HG03135 (cell line): ENCODE results near the gene STX1B.
A peak's percentile ranks its signal among the peaks of the same experiment; 100 is the strongest.

Experiments used
- ATAC-seq: cut with Tn5 transposase; IDR thresholded peaks from one replicate; pipeline ENCODE4 v1.9.1; 2021; ENCODE audit warnings: mild to moderate bottlenecking, moderate library complexity; ENCODE audit not compliant: unreplicated experiment

STX1B gene

DNA sequence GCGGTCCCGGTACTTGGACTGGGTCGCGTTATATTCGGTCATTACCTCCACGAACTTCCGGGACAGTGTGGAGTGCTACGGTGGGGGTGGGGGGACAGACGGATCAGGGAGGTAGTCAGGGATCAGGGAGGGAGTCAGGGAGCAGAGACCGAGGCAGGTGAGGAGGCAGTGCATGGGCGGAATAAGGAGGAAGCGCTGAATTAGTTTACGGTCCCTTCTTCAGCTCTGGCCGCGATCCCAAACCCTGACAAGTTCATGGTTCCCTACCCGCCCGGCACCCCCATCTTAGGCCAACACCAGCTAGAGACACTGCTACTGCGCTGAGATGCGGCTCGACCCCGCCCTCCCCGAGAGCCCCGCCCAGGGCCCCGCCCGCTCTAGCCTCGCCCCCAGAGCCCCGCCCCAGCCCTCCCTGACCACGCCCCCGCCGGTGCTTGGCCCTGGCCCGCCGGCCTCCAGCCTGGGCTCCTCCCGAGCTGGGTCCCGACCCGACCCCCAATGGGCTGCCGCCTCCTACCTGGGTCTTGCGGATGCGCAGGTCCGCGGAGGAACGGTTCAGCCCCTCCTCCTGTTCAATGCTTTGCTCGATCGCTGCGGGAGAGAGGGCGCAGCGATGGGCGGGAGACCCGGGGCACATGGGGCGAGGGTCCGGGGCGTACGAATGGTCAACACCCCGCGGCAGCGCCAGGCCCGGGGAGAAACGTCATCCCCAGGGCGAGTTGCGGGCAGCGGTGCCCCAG lies 13.3 kb downstream of the STX1B start:
- ATAC-seq, result peak; percentile 85

DNA sequence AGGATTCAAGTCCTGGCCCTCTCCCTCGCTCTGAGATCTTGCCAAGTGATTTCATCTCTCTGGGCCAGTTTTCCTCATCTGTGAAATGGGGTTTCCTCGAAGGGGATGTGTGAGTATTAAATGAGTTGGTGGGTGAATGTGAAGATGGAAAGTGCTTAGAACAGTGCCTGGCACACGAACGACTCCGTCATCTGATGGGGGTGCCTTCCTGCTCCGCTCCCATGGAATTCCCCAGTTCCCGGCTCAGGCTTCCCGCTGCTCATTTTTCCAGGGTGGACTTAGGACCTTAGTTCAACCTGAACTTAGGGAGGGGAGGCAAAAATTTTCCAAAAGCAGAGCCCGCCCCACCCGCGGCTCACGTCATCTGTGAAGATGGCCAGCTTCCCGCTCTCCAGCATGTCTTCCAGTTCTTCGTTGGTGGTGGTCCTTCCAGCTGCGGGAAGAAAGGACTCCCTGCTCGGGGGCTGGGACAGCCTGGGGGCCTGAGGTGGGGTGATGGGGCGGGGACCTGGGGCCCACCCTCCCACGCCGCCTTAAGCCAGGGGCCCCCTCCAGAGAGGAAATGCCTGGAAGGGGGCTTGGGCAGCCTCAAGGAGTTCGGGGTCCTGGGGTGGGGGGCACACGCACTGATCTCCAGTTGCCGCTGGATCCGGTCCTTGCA lies 14.0 kb downstream of the STX1B start:
- ATAC-seq, result no peak

DNA sequence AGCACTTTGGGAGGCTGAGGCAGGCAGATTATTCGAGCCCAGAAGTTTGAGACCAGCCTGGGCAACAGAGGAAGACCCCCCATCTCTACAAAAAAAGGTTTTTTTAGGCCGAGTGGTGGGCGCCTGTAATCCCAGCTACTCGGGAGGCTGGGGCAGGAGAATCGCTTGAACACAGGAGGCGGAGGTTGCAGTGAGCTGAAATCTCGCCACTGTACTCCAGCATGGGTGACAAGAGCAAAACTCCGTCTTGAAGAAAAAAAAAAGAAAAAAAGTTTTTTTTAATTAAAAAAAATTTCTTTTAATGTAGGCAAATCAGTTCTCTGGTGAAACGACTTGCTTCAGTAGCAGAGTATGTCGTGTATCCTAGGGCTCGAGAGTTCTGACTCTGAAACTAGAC lies 14.5 kb downstream of the STX1B start:
- ATAC-seq, result no peak

DNA sequence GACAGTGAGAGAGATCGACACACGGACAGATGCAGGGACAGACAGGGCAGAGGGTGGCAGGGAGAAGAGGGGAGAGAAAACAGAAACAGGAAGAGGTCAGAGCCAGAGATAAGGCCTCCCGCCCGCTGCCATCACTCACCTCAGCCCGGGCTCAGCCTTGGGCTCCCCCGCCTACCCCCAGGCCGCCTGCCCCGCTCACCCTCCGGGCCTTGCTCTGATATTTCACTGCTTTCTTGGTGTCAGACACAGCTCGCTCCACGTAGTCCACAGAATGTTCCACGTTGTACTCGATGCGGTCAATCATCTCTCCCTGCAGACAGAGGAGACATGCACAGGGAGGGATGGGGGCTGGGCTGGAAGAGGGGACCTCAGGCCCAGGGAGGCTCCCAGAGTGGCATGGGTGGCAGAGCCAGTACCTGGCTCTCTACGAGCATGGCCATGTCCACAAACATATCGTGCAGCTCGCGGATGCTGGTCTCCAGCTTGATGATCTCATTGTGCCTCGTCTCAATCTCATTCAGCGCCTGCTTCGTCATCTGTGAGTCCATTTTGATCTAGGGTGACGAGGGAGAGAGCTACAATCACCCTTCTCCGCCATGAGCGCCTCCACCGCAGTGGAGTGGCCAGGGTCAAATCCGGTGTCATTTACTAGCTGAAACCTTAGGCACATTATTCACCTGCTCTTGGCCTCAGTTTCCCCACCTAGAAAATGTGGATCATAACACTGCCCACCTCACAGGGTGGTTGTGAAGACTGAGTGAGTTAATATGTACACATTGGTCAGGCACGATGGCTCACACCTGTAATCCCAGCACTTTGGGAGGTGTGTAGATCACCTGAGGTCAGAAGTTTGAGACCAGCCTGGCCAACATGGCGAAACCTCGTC lies 17.3 kb downstream of the STX1B start:
- no peak for ATAC-seq

DNA sequence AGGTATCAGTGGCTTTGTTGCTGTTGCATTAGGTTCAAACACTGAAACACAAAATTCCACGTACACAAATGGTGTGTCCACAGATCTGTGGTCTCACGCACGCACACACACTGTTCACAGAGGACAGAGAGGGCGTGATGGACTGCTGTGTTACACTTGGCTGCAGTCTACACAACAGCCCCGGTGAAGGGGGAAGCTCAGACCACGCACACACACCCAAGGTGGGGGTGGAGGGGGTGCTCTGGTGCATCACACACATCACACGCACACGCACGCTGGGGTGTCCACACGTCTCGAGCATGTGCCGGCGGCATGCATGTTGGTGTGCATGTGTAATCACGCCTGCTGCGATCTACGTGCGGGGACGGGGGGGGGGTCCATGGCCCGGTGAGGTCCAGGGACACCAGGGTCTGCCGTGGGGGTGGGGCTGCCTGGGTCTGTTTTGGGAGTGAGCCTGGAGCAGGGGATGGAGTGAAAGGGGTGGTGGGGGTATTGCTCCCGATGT lies 18.1 kb downstream of the STX1B start:
- ATAC-seq, result no peak

DNA sequence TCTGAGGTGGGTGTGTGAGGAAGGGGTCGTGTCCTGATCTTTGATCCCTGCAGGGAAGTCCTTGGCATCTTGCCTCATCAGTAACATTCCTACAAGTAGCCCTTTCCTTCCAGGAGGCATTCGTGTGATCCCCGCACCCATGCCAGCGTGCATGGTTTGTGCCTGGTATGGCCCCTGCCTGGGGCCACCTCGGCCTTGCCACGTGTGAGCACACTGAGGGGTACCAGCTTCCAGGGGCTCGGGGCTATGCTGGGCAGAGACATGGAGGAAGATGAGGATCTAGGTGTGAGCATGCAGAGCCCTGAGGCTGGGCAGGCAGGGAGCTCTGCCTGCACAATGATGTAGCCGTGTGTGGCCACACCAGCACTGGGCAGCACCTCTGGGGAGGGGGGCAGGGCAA lies 19.4 kb downstream of the STX1B start:
- ATAC-seq, result no peak

DNA sequence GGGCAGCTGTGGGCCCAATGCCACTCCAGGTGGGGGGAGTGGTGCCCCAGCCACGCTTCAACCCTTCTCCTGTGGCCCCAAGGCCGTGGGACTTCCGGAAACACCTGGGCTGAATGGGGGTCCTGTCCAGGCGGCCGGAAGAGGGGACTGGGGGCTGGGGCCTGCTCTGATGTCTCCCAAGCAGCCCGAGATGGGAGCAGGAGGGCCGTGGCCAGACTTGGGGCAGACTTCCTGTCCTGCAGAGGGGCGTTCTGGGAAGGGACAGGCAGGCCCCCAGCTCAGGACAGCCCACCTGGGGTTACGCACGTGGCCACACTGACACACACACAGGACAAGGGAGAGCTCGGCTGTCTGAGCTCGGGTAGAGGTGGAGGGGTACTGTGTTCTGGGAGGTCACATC lies 20.3 kb downstream of the STX1B start:
- ATAC-seq, result no peak

DNA sequence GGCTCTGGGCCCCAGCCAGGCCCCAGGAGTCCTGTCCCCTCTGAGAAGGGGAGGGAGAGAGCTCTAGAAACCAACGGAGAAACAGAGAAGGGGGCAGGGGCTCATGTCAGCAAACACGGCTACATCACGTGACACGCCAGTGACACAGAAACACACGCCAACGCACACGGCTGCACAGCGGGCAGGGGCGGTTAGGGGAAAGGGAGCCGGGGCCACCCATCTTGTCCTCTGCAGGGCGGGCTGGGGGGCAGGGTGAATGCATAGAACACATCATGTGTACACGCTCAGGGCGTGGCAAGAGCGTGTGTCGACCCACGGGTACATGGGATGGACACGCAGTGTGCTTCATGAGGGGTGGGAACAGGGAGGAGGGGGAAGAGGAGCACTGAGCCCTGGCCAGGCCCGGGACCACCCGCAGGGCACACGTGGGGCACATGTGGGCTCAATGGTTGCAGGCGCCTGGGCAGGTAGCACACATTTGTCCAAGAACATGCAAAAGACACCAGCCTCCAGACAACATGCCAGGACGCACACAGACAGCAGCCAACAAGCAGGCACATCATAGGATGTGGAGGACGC lies 20.9 kb downstream of the STX1B start:
- no peak for ATAC-seq

DNA sequence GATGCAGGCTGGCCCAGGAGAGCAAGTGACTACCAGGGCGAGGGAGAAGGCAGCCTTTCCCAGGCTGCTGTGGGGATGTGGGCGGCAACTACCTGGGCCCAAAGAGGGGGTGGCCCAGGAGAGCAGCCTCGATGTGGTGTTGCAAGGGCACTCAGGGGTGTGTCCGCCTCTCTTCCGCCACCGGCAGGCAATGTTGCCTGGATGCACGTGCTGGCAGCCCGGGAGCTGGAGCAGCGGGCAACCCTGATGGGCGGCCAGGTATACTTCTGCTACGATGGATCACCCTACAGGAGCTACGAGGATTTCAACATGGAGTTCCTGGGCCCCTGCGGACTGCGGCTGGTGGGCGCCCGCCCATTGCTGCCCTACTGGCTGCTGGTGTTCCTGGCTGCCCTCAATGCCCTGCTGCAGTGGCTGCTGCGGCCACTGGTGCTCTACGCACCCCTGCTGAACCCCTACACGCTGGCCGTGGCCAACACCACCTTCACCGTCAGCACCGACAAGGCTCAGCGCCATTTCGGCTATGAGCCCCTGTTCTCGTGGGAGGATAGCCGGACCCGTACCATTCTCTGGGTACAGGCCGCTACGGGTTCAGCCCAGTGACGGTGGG lies 22.8 kb downstream of the STX1B start:
- ATAC-seq, result no peak

DNA sequence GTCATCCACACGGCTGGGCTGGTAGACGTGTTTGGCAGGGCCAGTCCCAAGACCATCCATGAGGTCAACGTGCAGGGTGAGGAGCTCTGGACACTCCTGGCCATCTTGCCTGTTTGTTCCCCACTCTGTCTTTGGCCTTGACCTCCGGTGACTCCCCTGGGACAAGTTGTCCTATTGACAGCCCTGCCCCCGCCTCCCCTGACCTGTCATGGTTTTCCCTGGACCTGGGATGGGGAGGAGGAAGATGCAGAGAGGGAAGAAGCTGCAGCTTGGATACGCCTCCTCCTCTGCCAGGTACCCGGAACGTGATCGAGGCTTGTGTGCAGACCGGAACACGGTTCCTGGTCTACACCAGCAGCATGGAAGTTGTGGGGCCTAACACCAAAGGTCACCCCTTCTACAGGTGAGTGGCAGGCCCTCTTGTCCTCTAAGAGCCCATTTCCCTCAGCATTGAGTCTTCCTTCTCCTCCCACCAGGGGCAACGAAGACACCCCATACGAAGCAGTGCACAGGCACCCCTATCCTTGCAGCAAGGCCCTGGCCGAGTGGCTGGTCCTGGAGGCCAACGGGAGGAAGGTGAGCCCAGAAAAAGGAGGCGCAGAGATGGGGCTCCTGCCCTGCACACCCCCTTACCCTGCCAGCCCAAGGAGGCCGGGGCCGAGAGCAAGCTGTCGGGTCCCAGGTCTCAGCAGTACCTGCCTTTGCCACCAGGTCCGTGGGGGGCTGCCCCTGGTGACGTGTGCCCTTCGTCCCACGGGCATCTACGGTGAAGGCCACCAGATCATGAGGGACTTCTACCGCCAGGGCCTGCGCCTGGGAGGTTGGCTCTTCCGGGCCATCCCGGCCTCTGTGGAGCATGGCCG lies 24.1 kb downstream of the STX1B start:
- no peak for ATAC-seq

DNA sequence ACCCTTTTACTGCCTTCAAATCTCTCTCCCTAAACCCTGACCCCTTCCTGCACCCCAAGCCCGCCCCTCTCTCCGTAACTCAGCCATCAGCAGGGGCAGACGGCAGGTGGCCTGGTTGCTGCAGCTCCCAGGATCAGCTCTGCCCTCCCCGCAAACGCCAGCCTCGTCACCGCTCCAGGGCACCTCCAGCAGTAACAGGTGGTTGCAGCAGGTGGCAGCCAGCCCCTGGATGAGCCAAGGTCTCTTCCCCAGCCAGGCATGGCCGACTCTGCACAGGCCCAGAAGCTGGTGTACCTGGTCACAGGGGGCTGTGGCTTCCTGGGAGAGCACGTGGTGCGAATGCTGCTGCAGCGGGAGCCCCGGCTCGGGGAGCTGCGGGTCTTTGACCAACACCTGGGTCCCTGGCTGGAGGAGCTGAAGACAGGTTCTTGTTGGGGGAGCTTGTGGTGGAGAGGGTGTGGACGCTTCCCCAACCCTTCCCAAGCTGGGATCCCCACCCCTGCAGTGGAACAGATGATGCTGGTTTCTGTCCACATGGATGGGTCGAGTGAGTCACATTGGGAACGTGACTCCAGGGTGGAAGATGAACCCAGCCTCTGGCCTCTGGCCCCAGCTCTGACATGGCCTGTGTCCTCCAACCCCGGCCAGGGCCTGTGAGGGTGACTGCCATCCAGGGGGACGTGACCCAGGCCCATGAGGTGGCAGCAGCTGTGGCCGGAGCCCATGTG lies 24.9 kb downstream of the STX1B start:
- ATAC-seq, result no peak

DNA sequence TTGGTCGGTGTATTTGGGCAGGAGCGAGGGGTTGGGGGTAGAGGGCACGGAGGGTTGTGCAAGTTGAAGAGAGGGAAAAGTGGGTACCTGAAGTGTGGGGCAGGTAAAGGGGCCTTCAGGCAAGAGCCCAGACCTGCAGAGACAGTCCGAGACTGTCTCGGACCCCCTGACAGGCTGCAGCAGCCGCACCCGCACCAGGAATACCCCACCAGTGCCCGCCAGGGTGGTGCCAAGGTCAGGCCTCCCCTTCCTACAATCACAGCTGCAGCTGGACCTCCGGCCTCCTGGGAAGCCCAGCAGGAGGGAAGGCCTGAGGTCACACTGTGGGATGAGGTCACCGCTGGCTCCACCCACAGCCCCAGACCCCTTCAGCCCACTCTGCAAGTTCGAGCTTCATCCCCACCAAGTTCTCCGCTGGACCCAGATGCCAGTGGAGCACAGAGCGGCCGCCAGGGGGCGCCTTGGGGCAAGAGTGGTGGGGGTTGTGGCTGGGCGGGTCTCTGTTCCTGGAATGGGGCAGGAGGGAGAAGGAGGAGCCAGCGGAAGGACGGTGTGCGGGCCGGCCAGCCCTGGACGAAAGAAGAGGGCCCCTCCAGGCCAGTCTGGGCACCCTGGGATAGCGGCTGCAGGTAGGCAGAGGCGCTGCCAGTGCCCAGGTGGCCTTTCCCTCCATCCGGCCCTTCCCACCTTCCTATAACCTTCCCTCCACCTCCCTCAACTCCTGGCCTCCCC lies 25.6 kb downstream of the STX1B start, which contains the start of gene HSD3B7:
TSS of gene HSD3B7 (plus strand) at position 539 of the 732 bp plus-strand sequence. CDS start 452 bp downstream, outside the sequence.
- no peak for ATAC-seq

DNA sequence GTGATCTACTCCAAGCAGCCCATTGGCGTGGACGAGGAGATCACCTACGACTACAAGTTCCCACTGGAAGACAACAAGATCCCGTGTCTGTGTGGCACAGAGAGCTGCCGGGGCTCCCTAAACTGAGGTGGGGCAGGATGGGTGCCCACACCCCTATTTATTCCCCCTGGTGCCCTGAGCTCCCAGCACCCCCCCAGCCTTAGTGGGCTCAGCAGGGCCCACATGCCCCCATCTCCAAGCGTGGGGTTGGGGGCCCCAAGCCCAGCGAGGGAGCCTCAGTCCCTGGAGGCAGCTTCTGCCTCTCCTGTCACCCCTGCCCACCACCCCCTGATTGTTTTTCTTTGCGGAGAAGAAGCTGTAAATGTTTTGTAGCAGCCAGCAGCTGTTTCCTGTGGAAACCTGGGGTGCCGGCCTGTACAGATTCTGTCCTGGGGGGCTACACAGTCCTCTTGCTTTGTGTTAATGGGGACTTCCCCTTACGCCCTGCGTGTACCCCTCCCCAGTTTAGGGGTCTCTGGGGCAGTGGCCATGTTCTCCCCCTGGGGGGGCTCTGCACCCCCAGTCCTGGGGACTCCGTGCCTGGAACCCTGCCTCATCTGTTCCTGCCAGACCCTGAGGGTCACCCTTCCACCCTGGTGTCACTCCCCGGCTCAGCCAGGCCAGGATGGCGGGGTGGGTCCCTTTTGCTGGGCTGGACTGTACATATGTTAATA lies 26.4 kb downstream of the STX1B start:
- no peak for ATAC-seq

DNA sequence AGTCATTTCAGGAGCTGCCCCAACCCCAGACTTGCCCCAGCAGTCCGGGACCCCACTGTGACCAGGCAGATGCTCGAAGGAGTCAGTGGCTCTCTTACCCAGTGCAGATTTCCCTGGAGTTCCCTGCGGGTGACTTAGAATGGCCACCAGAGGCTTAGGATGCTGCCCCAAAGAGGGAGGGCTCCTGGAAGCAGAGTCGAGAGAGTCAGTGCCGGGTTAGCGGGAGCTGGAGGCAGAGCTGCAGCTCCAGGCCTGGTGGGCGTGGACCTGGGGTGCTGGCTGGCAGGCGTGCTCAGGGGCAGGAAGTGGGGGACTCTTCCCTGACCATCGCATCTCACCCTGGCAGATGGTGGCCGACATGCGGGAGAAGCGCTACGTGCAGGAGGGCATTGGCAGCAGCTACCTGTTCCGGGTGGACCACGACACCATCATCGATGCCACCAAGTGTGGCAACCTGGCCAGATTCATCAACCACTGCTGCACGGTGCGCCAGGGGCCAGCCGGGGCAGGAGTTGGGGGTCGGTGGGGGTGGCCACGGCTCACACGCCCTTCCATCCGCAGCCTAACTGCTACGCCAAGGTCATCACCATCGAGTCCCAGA lies 27.0 kb downstream of the STX1B start:
- no peak for ATAC-seq

DNA sequence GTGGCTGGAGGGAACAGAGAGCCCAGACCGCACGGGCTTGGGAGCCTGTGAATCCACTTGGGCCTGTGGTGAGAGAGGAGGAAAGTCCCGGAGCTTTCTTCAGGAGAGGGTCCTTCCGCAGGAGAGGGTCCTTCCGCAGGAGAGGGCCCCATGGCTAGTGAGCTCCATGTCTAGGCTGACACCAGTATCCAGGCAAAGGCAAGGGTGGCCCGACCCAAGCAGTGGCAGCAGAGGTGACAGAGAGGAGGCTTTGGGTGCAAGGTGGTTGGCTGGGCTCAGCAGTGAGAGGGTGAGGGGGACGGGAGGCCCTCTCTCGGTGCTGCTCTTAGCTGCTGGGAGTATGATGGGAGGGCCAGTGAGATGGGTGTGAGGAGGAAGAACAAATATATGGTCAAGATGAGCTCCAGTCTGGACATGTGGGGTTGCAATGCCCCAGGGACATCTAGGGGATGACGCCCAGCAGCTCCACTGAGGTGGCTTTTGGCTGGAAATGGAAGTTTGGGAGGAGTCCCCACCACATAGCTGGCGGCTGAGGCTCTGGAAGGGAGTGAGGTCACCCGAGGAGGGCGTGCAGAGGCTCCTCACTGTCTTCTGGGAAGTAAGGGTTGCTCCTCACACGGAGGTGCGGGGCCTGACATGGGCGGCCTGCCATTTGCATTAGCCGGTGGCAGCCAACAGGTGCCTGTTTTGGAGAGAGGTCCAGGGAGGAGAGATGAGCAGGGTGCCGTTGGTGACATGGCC lies 27.7 kb downstream of the STX1B start:
- ATAC-seq, result no peak

DNA sequence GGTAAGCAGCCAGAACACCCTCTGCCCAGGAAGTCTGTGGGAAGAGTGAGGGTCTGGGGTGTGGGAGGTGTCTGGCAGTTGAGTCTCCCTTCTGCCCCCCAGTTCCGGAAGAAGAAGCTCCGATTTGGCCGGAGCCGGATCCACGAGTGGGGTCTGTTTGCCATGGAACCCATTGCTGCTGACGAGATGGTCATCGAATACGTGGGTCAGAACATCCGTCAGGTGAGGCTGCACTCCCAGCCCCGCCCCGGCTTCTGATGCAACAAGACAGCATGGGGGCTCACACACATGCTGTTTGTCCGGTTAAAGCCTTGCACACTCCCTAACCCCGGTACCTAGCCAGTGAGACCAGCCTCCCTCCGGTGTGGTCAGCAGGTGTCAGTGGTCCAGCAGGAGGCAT lies 29.5 kb downstream of the STX1B start:
- no peak for ATAC-seq

DNA sequence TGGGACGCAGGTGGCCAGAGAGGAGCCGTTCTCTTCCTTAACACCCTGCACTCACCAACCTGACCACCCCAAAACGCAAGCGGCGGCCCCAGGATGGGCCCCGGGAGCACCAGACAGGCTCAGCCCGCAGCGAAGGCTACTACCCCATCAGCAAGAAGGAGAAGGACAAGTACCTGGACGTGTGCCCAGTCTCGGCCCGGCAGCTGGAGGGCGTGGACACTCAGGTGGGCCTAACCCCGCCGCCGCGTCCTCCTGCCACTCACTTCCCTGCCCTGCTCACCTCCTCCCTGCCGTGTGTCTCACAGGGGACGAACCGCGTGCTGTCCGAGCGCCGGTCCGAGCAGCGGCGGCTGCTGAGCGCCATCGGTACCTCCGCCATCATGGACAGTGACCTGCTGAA lies 30.0 kb downstream of the STX1B start:
- ATAC-seq, result no peak
